ENCODE results near the gene EIF3B. TPM values are rescaled to one million over a fixed set of nuclear protein-coding genes. Genes with fewer than 3 reads are reported as not detected.

The EIF3B gene
- total and polyA plus RNA-seq, 9 of the 15 experiments (the other 6 are each of a cell fraction or from before 2014, with no cell fraction given) = 25.9 to 494 (median 357) TPM

GRCh38 chr7:2314209-2314955, 40.2 kb upstream of the EIF3B start, which contains the start of gene SNX8 (continued):
- TF ChIP-seq ZSCAN32 (CRISPR knock-in tag; IDR thresholded peaks at IDR 0.05) = no peak
- no peak for TF ChIP-seq HDAC3 (IDR thresholded peaks at IDR 0.05; ENCODE audit: borderline replicate concordance, partially characterized antibody)
- TF ChIP-seq ELF4 (CRISPR knock-in tag; IDR thresholded peaks at IDR 0.05) = peak; percentile 77
- no peak for TF ChIP-seq NFIX (CRISPR knock-in tag; IDR thresholded peaks at IDR 0.05; ENCODE audit: low read depth)
- 0 out of 2 replicates have a peak, but pooled peaks have one; percentile 27 for TF ChIP-seq ZNF511 (CRISPR knock-in tag; IDR thresholded peaks at IDR 0.05)
- TF ChIP-seq CBX1 (IDR thresholded peaks at IDR 0.05; ENCODE audit: low read depth) = no peak
- no peak for TF ChIP-seq RBM14 (IDR thresholded peaks at IDR 0.05; ENCODE audit: borderline replicate concordance, insufficient read depth, low read depth, low read length)
- no peak for TF ChIP-seq MGA (IDR thresholded peaks at IDR 0.05)
- no peak for TF ChIP-seq NCOA6 (IDR thresholded peaks at IDR 0.05)
- TF ChIP-seq ZNF384 (IDR thresholded peaks at IDR 0.05; ENCODE audit: low read depth, low read length) = no peak
- TF ChIP-seq CHD1 (IDR thresholded peaks at IDR 0.05; ENCODE audit: low read length) = no peak
- TF ChIP-seq ZBTB2 (IDR thresholded peaks at IDR 0.05) = peak; percentile 96
- no peak for TF ChIP-seq GTF2E2 (tag; IDR thresholded peaks at IDR 0.05)
- no peak for TF ChIP-seq RBM15 (IDR thresholded peaks at IDR 0.05; ENCODE audit: insufficient read depth, low read length)
- no peak for TF ChIP-seq RBM17 (IDR thresholded peaks at IDR 0.05; ENCODE audit: borderline replicate concordance, low read depth, low read length)

Data from K562 (cell line).